Panc1 (cell line): Measurements from ENCODE around the gene VARS2. TPM values are rescaled to one million over a fixed set of nuclear protein-coding genes. Genes with fewer than 3 reads are reported as not detected.

Experiments
- ATAC-seq: fragments of 200-7000 bp; cut with Tn5 transposase; 2 replicates; pipeline ENCODE4 v1.9.1; 2020; ENCODE audit warnings: mild to moderate bottlenecking, moderate library complexity
- BruUV-seq: library from RNA; stranded (reverse); fragments of 400-500 nt; replicated peaks from 2 replicates; lab custom pipeline; 2021; lab: Mats Ljungman, UMichigan
- CTCF ChIA-PET: fragments of 300-600 bp; sonication (Branson Sonifier 250); formaldehyde crosslinking; loops from one replicate; lab custom pipeline; 2022; ENCODE audit warnings: antibody characterized with exemption; lab: Charles Lee
- POLR2A ChIA-PET: fragments of 300-600 bp; sonication (Branson Sonifier 250); formaldehyde crosslinking; loops from one replicate; lab custom pipeline; 2022; ENCODE audit warnings: antibody characterized with exemption; lab: Charles Lee
- DNase-seq: peaks from one replicate; pipeline ENCODE4 v3.0.0-alpha.2; 2010; ENCODE audit warnings: low read depth, low spot score
- H3K27ac ChIP-seq: 2 replicates; pipeline ENCODE4 v1.5.1; 2011; ENCODE audit warnings: mild to moderate bottlenecking, low read length, inconsistent platforms
- H3K27me3 ChIP-seq: fragments of 200-500 bp; sonication (Bioruptor generic); 2 replicates; pipeline ENCODE4 v1.6.0; 2014; ENCODE audit warnings: low read length, inconsistent platforms; ENCODE audit not compliant: control insufficient read depth, insufficient read depth
- H3K36me3 ChIP-seq: fragments of 200-500 bp; sonication (Bioruptor generic); 2 replicates; pipeline ENCODE4 v1.5.1; 2014; ENCODE audit warnings: inconsistent platforms, mild to moderate bottlenecking, low read length, moderate library complexity; ENCODE audit not compliant: control insufficient read depth, insufficient read depth
- H3K4me1 ChIP-seq: 2 replicates; pipeline ENCODE4 v1.5.1; 2011; ENCODE audit warnings: inconsistent platforms, mild to moderate bottlenecking, low read length, moderate library complexity; ENCODE audit not compliant: control insufficient read depth, insufficient read depth
- H3K4me3 ChIP-seq, 2 experiments: 2 replicates each; pipeline ENCODE4 v1.5.1; 2011 to 2012; ENCODE audit warnings: low read depth in 2 of 2, low read length in 2 of 2, mild to moderate bottlenecking in 2 of 2, inconsistent platforms in 1 of 2, moderate library complexity in 1 of 2
- H3K9me3 ChIP-seq: fragments of 200-500 bp; sonication (Bioruptor generic); 2 replicates; pipeline ENCODE4 v1.5.1; 2014; ENCODE audit warnings: low read depth, mild to moderate bottlenecking, inconsistent platforms, low read length, moderate library complexity; ENCODE audit not compliant: control insufficient read depth, insufficient read depth
- POLR2AphosphoS5 ChIP-seq: IDR thresholded peaks from 2 replicates; pipeline ENCODE4 v1.6.1; 2012; ENCODE audit warnings: mild to moderate bottlenecking, low read depth, low read length, moderate library complexity
- REST ChIP-seq, 2 experiments: IDR thresholded peaks; 2 replicates each; pipeline ENCODE4 v1.6.1; 2011 to 2012; ENCODE audit warnings: low read depth in 2 of 2, control low read depth in 1 of 2, low read length in 1 of 2, mild to moderate bottlenecking in 1 of 2, moderate library complexity in 1 of 2; ENCODE audit not compliant: insufficient read depth in 1 of 2
- SIN3A ChIP-seq: IDR thresholded peaks from 2 replicates; pipeline ENCODE4 v1.6.1; 2012; ENCODE audit warnings: low read depth, mild to moderate bottlenecking, low read length, moderate library complexity, borderline replicate concordance; ENCODE audit not compliant: insufficient read depth
- TCF7L2 ChIP-seq: IDR thresholded peaks from 2 replicates; pipeline ENCODE4 v1.6.1; 2011; ENCODE audit warnings: mild to moderate bottlenecking, low read depth, low read length, inconsistent platforms
- in situ Hi-C: cut with HindIII; loops from 2 replicates; pipeline ENCODE4 v1.10.0; 2016; ENCODE audit warnings: low sequenced_read_pairs, low pct_unique_long_range_greater_than_20kb
- intact Hi-C: fragments of 100-400 bp; cut with micrococcal nuclease; formaldehyde crosslinking; loops from one replicate; pipeline ENCODE4 v1.10.0; 2022; ENCODE audit not compliant: unreplicated experiment
- total RNA-seq: library from RNA; stranded (reverse); gene quantifications from one replicate; pipeline ENCODE4 v1.2.1, GENCODE V29; 2021; ENCODE audit not compliant: unreplicated experiment
- TF ChIP-seq, protein P1 (sequence below): fragments of 450-650 bp; IDR thresholded peaks from 2 replicates; pipeline ENCODE4 v1.5.1; 2017; ENCODE audit warnings: mild to moderate bottlenecking

Gene VARS2
- total RNA-seq, 1 experiment from 2014 or later = 42.7 TPM

- Histone ChIP-seq H3K4me3 (no peak overlapping the region), H3K27me3 (no peaks in the 10 kb centered on the region), H3K9me3 (no peaks in the 10 kb centered on the region), H3K4me1 (peaks cover 42% of the 10 kb centered on the region), H3K27ac (no peak overlapping the region; the same call in 1 of the 2 replicates), H3K36me3 (no peaks in the 10 kb centered on the region)
- BruUV-seq = no TSS peak
- POLR2A ChIA-PET = no interaction called here
- TF ChIP-seq TCF7L2 (no peak), SIN3A (no peak), POLR2AphosphoS5 (no peak), REST (IDR thresholded peaks at IDR 0.05; ENCODE audit: insufficient read depth in 1 of 2, low read depth in 2 of 2, low read length in 1 of 2) (no peak)
- TF ChIP-seq, protein P1, sequence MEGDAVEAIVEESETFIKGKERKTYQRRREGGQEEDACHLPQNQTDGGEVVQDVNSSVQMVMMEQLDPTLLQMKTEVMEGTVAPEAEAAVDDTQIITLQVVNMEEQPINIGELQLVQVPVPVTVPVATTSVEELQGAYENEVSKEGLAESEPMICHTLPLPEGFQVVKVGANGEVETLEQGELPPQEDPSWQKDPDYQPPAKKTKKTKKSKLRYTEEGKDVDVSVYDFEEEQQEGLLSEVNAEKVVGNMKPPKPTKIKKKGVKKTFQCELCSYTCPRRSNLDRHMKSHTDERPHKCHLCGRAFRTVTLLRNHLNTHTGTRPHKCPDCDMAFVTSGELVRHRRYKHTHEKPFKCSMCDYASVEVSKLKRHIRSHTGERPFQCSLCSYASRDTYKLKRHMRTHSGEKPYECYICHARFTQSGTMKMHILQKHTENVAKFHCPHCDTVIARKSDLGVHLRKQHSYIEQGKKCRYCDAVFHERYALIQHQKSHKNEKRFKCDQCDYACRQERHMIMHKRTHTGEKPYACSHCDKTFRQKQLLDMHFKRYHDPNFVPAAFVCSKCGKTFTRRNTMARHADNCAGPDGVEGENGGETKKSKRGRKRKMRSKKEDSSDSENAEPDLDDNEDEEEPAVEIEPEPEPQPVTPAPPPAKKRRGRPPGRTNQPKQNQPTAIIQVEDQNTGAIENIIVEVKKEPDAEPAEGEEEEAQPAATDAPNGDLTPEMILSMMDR = no peak
- intact Hi-C loops = no loop called here
- CTCF ChIA-PET = interaction anchor here (0.6 kb wide), 1 partner anchor 104 kb away, joined by 3 read pairs; no protein-coding TSS in a partner anchor
- ATAC-seq (no peak), DNase-seq (no peak)
- in situ Hi-C loops = no loop called here
These were observed 33.3 kb upstream of the VARS2 start for GRCh38 chr6:30880698-30881252.

- POLR2A ChIA-PET = interaction anchor here (0.8 kb wide), 1 partner anchor 32 kb away, joined by 4 read pairs; the partner anchor contains the start of gene VARS2
- ATAC-seq (no peak), DNase-seq (no peak)
- in situ Hi-C loops = no loop called here
- TF ChIP-seq POLR2AphosphoS5 (no peak), REST (IDR thresholded peaks at IDR 0.05; ENCODE audit: insufficient read depth in 1 of 2, low read depth in 2 of 2, low read length in 1 of 2) (no peak), SIN3A (no peak), TCF7L2 (no peak)
- TF ChIP-seq, protein P1 = no peak
- BruUV-seq = no TSS peak
- H3K4me1 ChIP-seq = peaks cover 45% of the 10 kb centered on the region
- H3K27me3 ChIP-seq = no peaks in the 10 kb centered on the region
- H3K4me3 ChIP-seq = no peak overlapping the region
- intact Hi-C loops = no loop called here
- CTCF ChIA-PET = interaction anchor here (0.5 to 1.3 kb wide), 3 partner anchors 12 to 154 kb away, joined by 3 to 4 read pairs (median 4); no protein-coding TSS in a partner anchor
- no peaks in the 10 kb centered on the region for H3K36me3 ChIP-seq
- H3K9me3 ChIP-seq = no peaks in the 10 kb centered on the region
- peak overlapping the region; percentile 55 for H3K27ac ChIP-seq
These were observed 32.4 kb upstream of the VARS2 start for GRCh38 chr6:30881392-30882203.
